Skeletal muscle satellite cell (primary cell): Measurements from ENCODE around the gene OLIG3. TPM values are rescaled to one million over a fixed set of nuclear protein-coding genes. Genes with fewer than 3 reads are reported as not detected.

Source experiments
- H3K27me3 ChIP-seq: 2 replicates; pipeline ENCODE4 v1.7.0; 2013; ENCODE audit warnings: low read length; ENCODE audit not compliant: control insufficient read depth, insufficient read depth
- H3K36me3 ChIP-seq: 2 replicates; pipeline ENCODE4 v1.7.0; 2013; ENCODE audit warnings: mild to moderate bottlenecking, control low read depth, low read length; ENCODE audit not compliant: insufficient read depth
- H3K4me1 ChIP-seq: 2 replicates; pipeline ENCODE4 v1.7.0; 2013; ENCODE audit warnings: low read length; ENCODE audit not compliant: control insufficient read depth, insufficient read depth
- H3K4me2 ChIP-seq: 2 replicates; pipeline ENCODE4 v1.7.0; 2013; ENCODE audit warnings: mild to moderate bottlenecking, low read length
- H3K4me3 ChIP-seq: 2 replicates; pipeline ENCODE4 v1.7.0; 2013; ENCODE audit warnings: low read length
- H3K9ac ChIP-seq: 2 replicates; pipeline ENCODE4 v1.7.0; 2013; ENCODE audit warnings: mild to moderate bottlenecking, low read depth, low read length, moderate library complexity
- H3K9me3 ChIP-seq: replicated peaks from 2 replicates; pipeline ENCODE4 v1.7.0; 2013; ENCODE audit warnings: mild to moderate bottlenecking, control low read depth, low read length
- total RNA-seq: library from RNA; depleted of rRNA; stranded (reverse); fragments of >200 nt; gene quantifications from 2 replicates; pipeline ENCODE4 v1.2.3, GENCODE V29; 2012; rRNA removed

Gene OLIG3
- total RNA-seq: not detected in 2 replicates

DNA sequence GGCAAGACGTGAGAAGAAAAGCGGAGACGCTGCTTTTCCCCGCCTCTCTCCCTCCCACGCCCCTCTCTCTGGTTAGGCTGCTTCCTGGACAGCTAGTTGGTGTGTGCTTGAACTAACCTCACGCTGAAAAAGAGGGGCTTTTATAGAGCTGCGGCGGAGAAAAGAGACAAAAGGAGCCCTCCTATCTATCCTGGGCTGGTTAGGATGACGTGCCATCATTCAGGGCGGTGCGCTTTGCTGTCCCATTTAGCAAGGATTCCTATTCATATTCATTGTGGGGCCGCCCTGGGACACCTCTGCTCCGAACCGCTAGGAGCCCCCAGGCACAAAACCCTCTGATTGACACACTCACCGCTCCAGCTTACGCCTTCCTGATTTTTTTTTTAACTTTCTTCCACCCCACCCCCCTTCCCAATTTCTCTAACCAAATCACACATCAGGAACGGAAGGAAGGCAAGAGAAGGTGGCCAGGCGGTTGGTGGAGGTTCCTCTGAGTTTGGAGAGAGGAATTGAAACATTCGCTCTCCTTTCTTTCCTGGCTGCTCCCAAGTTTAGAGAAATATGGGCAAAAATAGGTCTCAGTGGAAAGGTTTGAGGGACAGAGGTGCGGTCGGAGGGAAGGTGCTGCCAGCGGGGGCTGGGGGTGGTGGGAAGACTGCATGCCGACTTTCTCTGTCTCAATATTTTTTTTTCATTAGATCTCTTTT, at the start of gene OLIG3:
OLIG3 (minus strand) TSS at position 114 of the 707 bp plus-strand sequence. CDS start 224 bp downstream, outside the sequence.
- H3K9me3 ChIP-seq: no peaks in the 10 kb centered on the region
- H3K4me1 ChIP-seq: peaks cover 6% of the 10 kb centered on the region
- no peak within 1 kb of the TSS for H3K9ac ChIP-seq
- H3K27me3 ChIP-seq: peaks cover 98% of the 10 kb centered on the region
- no peak within 1 kb of the TSS for H3K4me3 ChIP-seq
- H3K36me3 ChIP-seq: no peaks in the 10 kb centered on the region
- no peak within 1 kb of the TSS for H3K4me2 ChIP-seq

DNA sequence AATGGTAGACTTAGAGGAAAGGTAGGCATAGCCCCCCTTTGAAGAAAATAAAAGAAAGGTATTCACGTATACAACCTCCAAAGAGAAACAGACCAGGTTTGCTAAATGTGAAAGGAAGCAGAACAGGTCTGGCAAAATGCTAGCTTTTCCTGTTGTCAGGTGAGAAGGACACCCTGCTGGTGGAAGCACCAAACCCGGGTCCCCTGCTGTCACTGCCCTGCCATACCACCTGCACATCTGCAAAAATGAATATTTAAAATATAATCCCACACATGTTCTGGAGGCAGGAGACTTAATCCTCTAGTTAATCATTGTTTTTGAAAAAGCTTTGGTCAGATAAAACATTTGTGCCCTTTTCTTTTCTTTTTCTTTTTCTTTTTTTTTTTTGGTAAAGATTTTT, 48.9 kb upstream of the OLIG3 start:
- Histone ChIP-seq H3K4me3 (no peak overlapping the region), H3K36me3 (no peaks in the 10 kb centered on the region), H3K4me2 (no peak overlapping the region), H3K9me3 (no peaks in the 10 kb centered on the region), H3K27me3 (peaks cover 7% of the 10 kb centered on the region), H3K9ac (no peak overlapping the region), H3K4me1 (no peaks in the 10 kb centered on the region)

DNA sequence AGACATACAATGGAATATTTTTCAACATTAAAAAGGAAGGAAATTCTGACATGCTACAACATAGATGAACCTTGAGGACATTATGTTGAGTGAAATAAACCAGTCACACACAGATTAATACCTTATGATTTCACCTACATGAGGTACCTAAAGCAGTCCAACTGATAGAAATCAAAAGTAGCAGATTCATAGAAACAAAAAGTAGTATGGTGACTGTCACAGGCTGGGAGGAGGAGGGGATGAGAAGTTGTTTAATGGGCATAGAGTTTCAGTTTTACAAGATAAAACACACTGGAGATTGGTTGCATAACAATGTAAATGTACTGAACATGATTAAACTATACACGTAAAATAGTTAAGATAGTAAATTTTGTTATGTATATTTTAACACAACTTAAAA, 48.5 kb upstream of the OLIG3 start:
- Histone ChIP-seq H3K9ac (no peak overlapping the region), H3K9me3 (no peaks in the 10 kb centered on the region), H3K4me2 (no peak overlapping the region), H3K27me3 (peaks cover 5% of the 10 kb centered on the region), H3K36me3 (no peaks in the 10 kb centered on the region), H3K4me1 (no peaks in the 10 kb centered on the region), H3K4me3 (no peak overlapping the region)

DNA sequence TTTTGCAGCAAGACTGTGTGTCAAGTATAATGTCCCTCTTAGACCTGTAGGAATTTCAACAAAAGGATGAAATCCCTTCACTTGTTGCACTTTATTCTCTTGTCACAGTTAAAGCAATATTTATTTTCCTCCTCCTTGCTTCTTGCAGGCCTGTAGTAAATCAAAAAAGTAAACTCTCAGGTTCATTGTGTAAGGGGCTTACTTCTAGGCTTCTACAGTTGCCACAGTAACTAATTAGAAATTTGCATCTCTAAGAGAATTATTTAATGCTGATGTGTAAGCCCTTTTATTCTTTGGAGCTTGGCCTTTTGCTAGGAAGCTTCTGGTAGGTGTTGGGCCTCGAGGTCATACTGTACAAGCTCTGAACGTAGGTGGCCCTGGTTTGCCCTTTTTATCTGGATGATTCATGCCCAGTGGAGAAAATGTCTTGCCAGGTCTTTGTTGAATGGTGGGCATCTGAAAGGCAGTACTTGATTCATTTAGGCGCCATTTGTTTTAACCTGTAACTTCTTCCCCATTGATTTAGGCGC, 47.4 kb upstream of the OLIG3 start:
- Histone ChIP-seq H3K36me3 (no peaks in the 10 kb centered on the region), H3K9me3 (no peaks in the 10 kb centered on the region), H3K4me2 (no peak overlapping the region), H3K9ac (no peak overlapping the region), H3K27me3 (peaks cover 5% of the 10 kb centered on the region), H3K4me1 (no peaks in the 10 kb centered on the region), H3K4me3 (no peak overlapping the region)

DNA sequence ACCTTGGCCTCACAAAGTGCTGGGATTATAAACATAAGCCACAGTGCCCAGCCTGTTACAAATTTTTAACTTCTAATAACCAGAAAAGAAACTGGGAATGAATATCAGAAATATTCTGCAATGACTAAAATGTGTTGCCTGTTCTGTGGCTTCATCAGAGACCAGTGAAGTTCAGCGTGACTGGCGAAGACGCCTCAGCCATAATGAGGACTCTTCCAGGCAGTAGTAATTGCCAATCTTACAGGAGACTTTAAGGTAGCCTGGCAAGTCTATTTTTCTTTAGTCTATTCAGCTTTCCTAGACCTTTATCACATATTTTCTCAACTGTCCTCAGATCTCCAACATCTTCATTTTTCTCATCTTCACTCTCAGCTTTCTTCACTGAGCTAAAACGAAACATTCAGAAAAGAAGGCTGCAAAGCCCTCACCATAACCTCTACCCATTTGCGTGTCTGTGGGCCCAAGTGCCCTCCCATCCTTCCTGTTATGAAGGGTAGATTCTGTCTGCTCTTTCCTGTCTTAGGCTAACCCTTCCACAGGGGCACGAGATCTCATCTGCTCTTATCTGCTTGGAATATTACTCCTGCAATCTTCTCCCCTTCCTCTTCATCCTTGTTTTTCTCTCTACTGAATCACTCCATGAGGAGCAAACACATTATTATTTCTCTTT, 42.0 kb upstream of the OLIG3 start:
- H3K4me2 ChIP-seq: no peak overlapping the region
- H3K9me3 ChIP-seq: no peaks in the 10 kb centered on the region
- no peak overlapping the region for H3K4me3 ChIP-seq
- H3K9ac ChIP-seq: no peak overlapping the region
- H3K27me3 ChIP-seq: peaks cover 13% of the 10 kb centered on the region
- H3K36me3 ChIP-seq: no peaks in the 10 kb centered on the region
- no peaks in the 10 kb centered on the region for H3K4me1 ChIP-seq

DNA sequence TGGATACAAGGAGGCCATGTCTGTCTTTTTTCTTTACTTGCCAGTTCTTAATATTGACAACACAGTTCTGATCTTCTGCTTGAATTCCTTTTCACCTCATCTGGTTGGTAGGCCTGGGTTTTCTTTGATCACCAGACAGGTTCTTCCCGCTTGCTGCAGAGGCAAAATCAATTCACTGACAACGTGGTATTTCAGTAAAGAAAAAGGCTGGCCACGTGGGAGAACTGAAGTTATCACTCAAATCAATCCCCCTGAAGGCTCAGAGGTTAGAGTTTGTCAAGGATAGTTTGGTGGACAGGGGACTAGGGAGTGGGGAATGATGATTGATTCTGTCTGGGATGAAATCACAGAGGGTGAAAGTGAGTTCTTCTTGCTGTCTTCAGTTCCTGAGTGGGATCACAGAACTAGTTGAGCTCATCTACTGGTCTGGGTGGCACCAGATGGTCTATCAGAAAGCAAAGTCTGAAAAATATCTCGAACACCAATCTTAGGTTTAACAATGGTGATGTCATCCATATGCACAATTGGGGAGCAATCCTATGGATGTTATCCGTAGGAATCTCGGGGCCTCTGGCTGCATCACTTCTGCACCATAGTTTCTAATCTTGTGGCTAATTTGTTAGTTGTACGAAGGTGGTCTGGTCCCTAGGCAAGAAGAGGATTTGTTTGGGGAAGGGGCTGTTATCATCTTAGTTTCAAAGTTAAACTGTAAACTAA, 37.3 kb upstream of the OLIG3 start:
- Histone ChIP-seq H3K36me3 (no peaks in the 10 kb centered on the region), H3K4me2 (no peak overlapping the region), H3K4me1 (no peaks in the 10 kb centered on the region), H3K9me3 (no peaks in the 10 kb centered on the region), H3K27me3 (peaks cover 10% of the 10 kb centered on the region), H3K4me3 (no peak overlapping the region), H3K9ac (no peak overlapping the region)

DNA sequence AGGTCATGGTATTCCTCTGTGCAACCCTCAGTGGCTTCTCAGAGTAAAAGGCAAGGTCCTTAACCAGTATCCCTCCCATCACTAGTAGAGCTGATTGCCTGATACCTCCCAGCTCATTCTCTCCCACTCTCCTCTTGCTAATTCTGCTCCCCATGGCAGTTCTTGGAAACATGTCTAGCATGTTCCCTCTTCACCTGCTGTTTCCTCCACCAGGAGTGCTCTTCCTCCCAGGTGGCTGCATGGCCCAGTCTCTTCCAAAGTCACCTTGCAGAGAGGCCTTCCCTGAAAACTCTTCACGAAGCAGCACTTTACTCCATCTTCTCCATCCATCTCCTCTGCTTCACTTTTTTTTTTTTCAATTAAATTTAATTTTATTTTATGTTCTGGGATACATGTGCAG, 36.2 kb upstream of the OLIG3 start:
- H3K9me3 ChIP-seq: no peaks in the 10 kb centered on the region
- H3K9ac ChIP-seq: no peak overlapping the region
- H3K36me3 ChIP-seq: no peaks in the 10 kb centered on the region
- H3K27me3 ChIP-seq: peaks cover 10% of the 10 kb centered on the region
- H3K4me2 ChIP-seq: no peak overlapping the region
- H3K4me1 ChIP-seq: no peaks in the 10 kb centered on the region
- H3K4me3 ChIP-seq: no peak overlapping the region

DNA sequence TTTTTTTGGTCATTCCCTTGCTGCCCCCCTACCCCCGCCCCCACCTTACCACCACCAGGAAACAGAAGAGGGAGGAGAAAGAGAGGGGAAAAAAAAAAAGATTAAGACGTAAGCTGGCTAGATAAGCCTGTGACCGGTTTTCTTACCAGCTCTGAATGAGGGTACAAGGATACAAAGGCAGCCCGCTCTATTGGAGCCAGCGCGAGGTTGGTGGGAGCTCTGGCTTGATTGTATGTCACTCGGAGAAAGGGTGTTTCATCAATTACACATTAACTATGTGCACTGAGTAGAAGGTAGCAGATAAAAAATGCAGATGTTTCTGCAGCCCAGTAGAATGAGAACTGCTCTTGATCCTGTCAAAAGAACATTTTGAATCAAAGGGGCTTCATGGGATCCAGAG, 28.6 kb upstream of the OLIG3 start:
- H3K36me3 ChIP-seq: no peaks in the 10 kb centered on the region
- peaks cover 22% of the 10 kb centered on the region for H3K27me3 ChIP-seq
- no peaks in the 10 kb centered on the region for H3K4me1 ChIP-seq
- H3K9ac ChIP-seq: no peak overlapping the region
- H3K4me3 ChIP-seq: no peak overlapping the region
- no peaks in the 10 kb centered on the region for H3K9me3 ChIP-seq
- H3K4me2 ChIP-seq: no peak overlapping the region

DNA sequence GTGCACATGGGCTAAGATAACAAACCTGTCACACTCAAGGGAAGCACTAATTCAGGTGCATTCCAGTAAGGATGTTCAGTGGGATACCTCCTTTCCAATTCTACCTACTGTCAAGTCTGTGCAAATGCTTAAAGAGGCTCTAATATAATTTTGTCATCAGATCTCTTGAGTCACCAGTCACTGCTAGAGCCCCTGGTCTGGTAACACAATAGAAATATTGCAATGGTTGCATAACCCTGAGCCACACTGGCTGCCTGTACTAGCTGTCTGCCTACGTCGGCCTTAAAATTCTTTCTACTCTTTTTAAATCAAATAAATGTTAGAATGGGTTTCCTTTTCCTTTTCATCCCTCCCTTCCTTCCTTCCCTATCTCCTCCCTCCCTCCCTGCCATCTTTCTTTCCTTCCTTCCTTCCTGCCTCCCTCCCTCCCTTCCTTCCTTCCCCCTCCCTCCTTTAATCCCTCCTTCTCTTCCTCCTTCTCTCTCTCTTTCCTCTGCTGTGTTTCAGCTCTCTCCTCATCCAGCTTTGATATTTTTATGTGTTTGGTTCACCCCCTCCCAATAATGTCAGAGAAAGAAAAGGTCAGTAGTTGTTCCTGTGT, 28.1 kb upstream of the OLIG3 start:
- no peaks in the 10 kb centered on the region for H3K9me3 ChIP-seq

DNA sequence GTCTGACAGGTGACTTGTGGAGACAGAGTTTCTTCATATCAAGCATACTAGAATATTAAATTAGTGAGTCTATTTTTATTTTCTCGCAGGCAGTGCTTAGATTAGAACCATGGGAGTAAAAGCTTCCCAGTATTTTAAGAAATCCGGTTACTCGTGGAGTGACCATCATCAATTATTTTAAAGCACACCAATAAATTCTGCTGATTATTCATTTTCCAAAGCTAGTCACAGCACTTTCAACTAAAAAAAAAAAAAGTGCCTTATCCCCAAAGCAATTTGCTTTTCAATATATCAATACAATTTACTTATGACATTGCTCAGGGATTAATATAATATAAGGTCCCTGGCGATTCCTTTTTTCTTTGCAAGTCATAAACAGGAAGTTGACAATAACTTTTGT, 26.3 kb upstream of the OLIG3 start:
- H3K9me3 ChIP-seq: no peaks in the 10 kb centered on the region
- H3K36me3 ChIP-seq: no peaks in the 10 kb centered on the region
- H3K4me2 ChIP-seq: no peak overlapping the region
- H3K4me3 ChIP-seq: no peak overlapping the region
- peaks cover 44% of the 10 kb centered on the region for H3K27me3 ChIP-seq
- H3K4me1 ChIP-seq: no peaks in the 10 kb centered on the region
- no peak overlapping the region for H3K9ac ChIP-seq

More for the DNA sequence above, 28.1 kb upstream of the OLIG3 start:
- no peak overlapping the region for H3K9ac ChIP-seq
- H3K27me3 ChIP-seq: peaks cover 27% of the 10 kb centered on the region
- H3K36me3 ChIP-seq: no peaks in the 10 kb centered on the region
- H3K4me3 ChIP-seq: no peak overlapping the region
- H3K4me1 ChIP-seq: no peaks in the 10 kb centered on the region
- no peak overlapping the region for H3K4me2 ChIP-seq

DNA sequence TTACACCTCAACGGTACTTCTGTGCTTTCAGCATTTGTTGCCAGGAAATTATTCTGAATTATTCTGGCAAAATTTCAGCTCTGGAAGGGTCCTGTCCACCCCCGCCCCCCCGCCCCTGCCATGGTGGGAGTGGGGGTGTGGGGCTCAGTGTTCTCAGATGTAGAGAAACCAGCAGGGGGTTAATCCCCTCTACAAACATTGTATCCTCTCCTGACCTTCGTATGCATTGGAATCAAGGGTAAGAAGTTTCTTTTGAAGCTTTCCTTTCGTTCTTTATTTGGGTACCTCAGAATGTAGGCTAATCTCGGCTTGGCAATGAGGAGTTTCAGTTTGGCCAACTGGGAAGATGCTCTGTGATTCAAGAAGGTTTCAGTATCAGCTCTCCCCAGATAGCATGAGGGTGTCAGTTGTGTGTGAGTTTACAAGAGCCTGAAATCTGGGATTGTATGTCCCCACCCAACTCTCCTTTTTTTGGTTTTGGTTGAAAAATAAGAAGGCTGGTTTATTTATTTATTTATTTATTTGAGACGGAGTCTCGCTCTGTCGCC, 25.5 kb upstream of the OLIG3 start:
- Histone ChIP-seq H3K27me3 (peaks cover 52% of the 10 kb centered on the region), H3K9ac (no peak overlapping the region), H3K9me3 (no peaks in the 10 kb centered on the region), H3K36me3 (no peaks in the 10 kb centered on the region), H3K4me3 (no peak overlapping the region), H3K4me1 (no peaks in the 10 kb centered on the region), H3K4me2 (no peak overlapping the region)
